NCI-H2227 (cell line): ENCODE results near the gene LGALS9C.
"Not testable (repeated sequence)": the region's sequence is repeated elsewhere in the genome, so short reads cannot be mapped to it uniquely, and the experiment has no call there.

ENCODE experiments used
- DNase-seq: peaks from one replicate; lab custom pipeline; 2025; ENCODE audit not compliant: unreplicated experiment; lab: John Stamatoyannopoulos, UW

Gene LGALS9C

DNA sequence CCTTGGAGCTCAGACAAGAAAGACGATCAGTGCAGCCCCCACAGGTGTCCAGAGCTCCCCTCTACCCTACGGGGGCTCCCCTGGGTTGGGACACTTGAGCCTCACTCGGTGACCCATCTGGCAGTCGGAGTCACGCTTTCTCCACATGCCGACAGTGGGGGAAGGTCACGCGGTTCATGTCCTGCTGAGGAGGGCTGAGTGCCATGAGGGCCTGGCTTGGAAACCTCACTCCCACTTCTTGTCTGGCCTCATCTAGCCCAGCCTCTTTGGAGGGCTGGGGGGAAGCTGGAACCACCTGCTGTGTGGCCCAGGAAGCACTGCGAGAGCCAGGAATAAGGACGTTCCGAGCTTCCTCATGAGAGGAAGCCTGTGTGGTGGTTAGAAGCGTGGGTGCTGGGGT lies 1.8 kb downstream of the LGALS9C start:
- not testable (repeated sequence) for DNase-seq

DNA sequence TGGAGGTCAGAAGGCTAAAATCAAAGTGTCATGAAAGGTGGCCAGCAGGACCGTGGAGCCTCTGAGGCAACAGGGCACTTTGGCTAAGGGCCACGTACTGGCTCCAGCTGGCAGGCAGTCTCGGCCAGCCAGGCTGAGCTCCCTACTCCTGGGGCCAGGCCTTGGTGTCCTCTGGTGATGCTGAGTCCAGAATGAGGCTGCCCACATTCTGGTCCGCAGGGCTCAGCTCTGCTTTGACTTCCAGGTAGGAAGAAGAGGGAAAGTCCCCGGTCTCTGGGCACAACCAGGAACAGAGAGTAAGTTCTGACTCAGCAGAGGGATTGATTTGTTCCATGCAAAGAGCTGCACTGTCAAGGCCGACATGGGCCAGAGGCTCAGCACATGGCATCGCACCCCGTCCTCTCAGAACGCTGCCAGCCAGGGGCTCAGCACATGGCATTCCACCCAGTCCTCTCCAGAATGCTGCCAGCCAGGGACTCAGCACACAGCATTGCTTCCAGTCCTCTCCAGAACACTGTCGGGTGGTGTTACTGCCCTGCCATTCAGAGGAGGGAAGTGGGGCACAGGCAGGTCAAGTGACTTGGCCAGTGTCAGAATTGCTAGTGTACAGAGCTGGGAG lies 2.5 kb downstream of the LGALS9C start:
- DNase-seq, result not testable (repeated sequence)

DNA sequence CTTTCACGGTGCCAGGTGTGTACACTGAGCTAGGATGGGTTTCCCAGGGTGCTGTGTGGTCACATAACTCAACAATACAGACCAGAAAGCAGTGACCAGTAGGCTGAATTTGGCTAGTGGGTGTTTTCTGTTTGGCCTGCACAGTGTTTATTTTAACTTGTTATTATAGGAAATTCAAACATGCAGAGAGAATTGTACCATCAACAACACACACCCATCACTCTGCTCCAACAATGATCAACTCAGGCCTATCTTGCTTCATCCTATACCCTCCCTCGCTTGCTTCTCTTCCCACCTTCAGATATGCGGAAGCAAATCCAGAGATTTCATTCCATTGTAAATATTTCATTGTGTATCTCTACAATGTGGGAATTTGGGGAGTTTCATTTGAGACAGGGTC lies 5.2 kb downstream of the LGALS9C start:
- not testable (repeated sequence) for DNase-seq

DNA sequence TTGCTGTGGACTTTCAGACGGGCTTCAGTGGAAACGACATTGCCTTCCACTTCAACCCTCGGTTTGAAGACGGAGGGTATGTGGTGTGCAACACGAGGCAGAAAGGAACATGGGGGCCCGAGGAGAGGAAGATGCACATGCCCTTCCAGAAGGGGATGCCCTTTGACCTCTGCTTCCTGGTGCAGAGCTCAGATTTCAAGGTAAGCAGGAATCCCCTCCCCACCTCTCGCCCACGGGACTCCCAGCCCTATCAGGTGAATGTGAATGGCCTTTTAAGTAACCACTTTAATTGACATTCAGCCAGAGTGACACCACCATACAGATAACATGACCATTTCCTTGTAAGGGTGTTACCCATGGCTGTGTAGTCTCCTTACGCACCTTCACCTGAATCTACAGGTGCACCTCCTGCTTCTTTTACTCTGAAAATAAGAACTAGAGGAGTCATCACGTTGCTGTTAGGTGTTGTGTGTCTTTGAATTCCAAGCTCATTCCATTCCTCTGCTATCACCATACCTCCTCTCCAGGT lies 9.4 kb downstream of the LGALS9C start:
- DNase-seq, result not testable (repeated sequence)

DNA sequence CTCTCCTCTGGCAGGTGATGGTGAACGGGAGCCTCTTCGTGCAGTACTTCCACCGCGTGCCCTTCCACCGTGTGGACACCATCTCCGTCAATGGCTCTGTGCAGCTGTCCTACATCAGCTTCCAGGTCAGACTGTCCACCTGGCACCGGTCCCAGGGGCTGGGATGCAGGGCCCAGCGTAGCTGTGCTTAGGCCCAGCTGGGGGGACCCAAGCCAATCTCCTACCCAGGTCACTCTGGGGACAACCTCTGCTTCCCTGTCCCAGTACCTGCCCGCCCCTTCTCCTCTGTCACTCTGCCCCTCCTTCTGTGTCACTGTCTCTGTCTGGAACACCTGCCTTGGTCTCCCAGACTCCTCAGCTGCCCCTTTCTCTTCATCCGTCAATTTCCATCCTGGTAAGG lies 11.0 kb downstream of the LGALS9C start:
- not testable (repeated sequence) for DNase-seq

DNA sequence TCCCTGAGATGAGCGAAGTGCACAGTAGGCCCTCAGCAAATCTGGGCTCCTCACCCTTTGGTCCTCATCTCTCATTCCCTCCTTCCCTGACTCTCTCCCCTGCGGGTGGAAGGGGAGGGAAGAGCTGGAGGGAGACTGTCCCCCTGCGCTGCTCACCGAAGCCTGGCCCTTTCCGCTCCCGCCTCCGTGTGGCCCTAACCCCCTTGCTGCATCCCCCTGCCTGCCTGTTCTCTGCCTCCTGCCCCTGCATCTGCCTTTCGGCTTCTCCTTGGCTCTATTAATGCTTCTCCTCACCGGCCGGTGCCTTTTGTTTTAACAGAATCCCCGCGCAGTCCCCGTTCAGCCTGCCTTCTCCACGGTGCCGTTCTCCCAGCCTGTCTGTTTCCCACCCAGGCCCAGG lies 12.0 kb downstream of the LGALS9C start:
- not testable (repeated sequence) for DNase-seq

DNA sequence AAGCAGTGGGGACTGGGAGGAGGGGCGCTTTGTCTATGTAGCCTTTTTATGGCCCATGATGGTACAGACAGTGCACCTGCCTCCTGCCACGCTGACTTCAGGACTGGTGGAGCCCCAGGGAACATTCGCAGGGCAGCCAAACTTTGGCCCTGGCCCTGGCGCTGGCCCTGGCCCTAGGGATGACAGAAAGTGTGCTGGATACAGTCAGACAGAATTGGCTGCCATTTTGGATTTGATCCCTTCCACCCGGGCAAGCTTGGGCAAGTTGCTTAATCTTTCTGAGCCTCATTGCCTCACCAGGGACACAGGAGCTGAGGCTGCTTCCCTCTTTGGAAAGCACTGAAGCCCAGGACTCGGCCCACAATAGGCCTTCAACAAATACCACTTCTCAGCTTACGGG lies 13.4 kb downstream of the LGALS9C start:
- DNase-seq, result not testable (repeated sequence)

DNA sequence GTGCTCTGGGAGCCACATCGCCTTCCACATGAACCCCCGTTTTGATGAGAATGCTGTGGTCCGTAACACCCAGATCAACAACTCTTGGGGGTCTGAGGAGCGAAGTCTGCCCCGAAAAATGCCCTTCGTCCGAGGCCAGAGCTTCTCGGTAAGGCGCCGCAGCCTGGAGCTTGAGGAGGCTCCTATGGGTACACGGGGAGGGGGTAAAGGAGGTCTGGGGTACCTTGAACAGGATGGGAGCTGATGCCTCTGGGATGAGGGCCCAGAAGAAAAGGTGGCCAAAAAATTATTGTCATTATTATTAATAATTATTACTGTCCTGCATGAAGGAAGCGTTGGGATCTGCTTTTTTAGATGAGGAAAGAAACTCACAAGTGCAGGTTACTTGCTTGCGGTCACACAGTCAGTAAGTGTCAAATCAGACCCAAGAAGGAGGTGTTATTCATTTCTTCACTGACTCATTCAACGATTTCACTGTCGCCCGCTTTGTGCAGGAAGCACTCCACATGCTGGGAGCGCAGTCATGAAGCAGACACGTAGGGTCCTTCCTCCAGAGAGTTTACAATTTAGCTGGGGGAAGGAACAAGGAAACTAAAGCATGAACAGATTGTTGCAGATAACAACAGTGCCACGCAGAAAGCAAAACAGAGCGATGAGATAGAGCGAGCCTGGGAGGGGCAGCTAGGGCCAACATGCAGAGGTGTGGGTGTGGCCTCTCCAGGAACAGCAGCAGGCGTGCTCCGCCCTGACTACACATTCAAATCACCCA lies 16.3 kb downstream of the LGALS9C start:
- not testable (repeated sequence) for DNase-seq

DNA sequence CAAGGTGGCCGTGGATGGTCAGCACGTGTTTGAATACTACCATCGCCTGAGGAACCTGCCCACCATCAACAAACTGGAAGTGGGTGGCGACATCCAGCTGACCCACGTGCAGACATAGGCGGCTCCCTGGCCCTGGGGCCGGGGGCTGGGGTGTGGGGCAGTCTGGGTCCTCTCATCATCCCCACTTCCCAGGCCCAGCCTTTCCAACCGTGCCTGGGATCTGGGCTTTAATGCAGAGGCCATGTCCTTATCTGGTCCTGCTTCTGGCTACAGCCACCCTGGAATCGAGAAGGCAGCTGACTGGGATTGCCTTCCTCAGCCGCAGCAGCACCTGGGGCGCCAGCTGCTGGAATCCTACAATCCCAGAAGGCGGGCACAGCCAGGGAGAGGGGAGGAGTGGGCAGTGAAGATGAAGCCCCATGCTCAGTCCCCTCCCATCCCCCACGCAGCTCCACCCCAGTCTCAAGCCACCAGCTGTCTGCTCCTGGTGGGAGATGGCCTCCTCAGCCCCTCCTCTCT lies 17.7 kb downstream of the LGALS9C start:
- not testable (repeated sequence) for DNase-seq

DNA sequence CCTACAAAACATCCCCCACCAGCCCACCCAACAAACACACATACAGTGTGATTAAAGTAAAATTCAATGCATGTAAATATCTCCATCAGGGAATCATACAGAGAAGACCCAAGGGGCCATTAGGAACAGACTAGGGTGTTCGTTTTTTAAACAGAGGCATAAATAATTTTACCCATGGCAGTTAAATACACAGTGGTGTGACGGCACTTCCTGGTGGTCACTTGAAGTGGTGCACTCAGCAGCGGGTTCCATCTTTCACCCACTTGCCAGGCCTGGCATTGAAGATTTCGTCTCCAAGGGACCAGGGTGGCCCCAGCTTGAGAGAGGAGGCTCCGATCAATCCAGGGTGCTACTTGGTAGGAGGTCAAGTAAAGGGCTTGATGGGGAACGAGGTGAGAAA lies 20.5 kb downstream of the LGALS9C start:
- DNase-seq, result not testable (repeated sequence)

DNA sequence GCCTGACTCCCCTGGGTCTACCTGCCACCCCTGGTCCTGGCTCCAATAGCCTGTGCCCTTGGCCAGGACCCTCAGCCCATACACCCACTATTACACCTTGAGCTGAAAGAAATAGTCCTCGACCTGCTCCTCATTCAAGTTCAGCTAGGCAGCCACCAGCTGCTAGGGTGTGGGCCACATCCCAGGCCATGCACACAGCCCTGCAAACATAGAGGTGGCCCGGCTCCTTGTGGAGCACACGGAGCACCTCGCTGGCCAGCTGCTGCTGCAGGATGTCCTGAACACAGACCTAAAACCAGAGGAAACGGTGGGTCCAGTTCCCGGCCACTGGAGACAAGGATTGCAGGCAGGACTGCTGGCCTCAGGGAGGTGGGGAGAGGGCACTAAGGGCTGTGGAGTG lies 22.5 kb downstream of the LGALS9C start:
- not testable (repeated sequence) for DNase-seq

DNA sequence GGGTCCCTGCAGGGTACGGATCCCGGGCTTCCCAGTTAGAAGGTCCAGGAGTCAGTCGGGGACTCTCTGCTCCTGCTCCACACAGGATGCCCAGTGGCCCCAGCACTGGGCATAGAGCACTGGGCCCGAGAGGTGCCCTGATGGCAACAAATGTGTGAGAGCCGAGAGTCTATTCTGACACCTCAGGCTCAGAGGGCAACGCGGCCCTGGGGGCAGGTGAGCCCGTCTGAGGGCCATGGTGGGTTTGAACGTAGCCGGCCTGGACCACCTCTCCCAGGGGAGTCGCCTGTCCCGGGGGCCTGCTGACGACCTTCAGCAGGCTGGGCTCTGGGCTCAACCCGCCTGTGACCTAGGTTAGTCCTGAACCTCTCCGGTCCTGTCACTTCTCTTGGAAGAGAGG lies 23.2 kb downstream of the LGALS9C start:
- DNase-seq, result not testable (repeated sequence)

DNA sequence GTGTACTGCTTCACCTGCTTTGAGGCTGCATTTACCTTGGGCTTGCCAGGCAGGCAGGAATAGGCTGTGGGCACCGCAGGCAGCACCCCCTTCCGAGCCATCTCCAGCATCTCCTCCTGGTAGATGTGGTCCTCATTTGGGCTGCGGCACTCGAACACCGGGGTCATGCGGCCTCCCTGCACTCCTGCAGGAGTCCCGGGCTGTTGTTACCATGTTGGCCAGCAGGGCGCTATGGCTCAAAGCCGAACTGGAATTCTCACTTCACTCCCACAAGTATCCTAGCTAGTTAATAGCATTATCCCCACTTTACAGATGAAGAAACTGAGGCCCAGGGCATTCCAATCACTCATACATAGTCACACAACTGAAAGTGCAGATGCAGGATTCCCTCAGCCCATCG lies 23.7 kb downstream of the LGALS9C start:
- not testable (repeated sequence) for DNase-seq

DNA sequence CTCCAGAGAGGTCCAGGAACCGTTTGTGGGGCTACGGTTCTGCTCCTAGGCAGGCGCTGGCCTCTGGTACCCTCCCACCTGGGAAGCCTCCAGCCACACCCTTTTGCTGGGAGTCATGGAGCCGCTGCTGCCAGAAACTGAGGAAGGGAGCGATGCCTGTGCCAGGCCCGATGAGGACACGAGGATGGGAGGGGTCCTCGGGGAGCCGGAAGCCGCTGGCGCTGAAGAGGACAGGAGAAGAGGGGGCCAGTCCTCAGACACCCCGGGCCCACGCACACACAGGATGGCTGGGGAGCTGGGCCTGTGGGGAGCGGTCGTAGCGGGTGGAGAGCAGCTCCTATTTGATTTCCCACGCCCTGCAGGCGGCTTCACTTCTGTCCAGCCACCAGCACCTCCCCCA lies 24.2 kb downstream of the LGALS9C start:
- DNase-seq, result not testable (repeated sequence)

DNA sequence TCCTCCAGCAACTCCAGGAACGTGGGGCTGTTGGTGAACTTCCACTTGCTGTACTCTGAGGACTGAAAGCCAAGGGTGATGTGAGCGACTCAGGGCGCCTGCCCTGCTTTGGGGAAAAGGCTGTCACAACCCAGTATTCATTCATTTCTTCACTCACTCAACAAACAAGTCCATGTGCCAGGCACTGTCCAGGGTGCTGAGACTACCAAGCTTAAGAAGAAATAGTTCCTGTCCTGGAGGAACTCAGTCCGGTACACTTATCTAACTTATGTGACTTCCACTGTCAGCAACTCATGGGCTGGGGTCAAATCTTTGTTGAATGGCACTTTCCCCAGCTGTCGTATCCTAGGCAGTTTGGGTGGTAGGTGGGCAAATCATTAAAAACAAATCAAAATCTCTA lies 26.6 kb downstream of the LGALS9C start:
- not testable (repeated sequence) for DNase-seq

DNA sequence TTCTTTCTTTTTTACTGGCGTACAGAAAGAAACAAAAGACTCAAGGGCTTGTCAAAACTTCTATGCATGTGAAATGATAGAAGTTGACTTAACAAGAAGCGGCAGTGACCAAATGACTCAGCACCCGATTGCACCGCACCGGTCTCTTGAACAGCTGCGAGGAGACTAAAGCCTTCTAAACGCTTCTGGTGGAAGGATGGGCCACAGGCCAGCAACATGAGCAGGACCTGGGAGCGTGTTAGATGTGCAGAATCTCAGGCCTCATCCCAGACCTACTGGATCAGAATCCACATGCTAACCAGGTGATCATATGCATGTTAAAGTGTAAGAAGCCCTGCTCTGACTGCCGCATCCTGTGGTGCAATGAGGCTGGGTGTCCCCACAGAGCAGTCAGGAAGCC lies 31.1 kb downstream of the LGALS9C start:
- DNase-seq, result not testable (repeated sequence)

DNA sequence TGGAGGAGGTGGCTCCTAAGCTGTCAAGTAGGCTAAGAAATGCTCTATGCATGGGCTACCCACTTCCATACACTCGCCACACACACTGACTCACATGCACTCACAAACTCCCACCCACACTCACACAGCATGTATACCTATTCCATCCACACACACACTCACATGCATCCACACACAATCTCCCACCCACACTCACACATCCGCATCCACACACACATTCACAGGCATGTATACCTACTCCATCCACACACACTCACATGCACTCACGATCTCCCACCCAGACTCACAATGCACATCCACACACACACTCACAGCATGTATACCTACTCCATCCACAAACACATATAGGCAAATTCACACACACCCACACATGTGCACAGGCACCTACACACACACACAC lies 32.1 kb downstream of the LGALS9C start:
- DNase-seq, result not testable (repeated sequence)

DNA sequence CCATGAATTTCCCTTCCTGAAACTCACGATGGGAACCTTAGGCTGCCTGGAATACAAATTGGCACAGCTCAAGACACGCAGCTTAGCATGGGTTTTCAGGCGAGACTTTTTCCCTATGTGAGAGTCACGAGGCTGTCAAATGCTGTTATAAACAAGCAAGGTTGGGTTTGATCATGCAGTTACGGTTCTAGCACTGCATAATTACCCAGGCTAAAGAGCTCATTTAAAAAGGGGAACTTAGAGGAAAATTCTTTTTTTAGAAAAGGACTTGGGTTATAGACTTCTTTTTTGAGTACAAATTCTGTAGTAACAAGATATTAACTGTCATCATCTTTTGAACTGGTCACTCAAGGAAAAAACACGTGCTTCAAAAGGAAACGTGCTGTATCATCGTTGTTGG lies 44.5 kb downstream of the LGALS9C start:
- not testable (repeated sequence) for DNase-seq

DNA sequence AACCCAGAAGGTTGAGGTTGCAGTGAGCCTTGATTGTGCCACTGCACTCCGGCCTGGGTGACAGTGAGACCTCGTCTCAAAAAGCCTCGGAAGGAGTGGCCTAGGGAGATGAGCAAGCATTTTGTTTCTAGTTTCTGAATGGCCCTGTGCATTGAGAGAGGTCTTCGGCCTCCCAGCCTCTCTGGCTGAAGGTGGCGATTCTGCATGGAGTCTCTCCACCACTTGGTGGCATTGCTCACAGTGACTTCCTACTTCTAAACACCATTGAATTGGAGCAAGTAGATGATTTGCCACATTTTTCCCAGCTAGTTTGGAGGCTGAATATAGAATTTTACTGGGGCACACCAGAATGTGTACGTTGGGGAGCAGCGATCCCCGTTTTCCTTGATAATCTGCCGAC lies 48.4 kb downstream of the LGALS9C start:
- DNase-seq, result not testable (repeated sequence)

DNA sequence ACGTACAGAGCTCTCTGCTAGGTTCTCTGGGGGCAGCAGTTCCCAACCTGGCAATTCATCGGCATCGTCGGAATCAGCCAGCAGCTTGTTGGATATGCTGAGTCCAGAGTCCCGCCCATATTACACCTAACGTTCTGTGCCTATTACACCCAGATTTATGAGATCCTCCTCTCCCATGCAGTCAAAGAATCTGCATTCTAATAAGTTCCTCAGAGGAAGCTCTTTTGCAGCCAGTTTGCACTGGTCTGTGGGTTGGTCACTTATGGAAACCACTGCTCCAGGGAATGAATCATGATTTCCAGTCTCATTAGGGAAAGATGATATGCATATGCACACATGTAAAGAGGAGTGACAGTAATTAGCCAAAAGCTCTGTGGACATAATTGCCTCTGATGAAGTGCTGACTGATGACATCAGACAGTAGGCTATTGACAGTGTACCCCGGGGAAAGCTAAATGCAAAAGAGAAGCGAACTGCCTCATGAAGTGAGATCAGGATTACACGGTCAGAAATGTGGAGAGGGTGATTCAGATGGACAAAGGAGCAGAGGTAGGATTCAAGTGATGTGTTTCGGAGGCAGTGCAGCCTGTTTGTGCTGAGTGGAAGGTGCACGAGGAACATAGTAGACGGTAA lies 49.7 kb downstream of the LGALS9C start:
- DNase-seq, result not testable (repeated sequence)

DNA sequence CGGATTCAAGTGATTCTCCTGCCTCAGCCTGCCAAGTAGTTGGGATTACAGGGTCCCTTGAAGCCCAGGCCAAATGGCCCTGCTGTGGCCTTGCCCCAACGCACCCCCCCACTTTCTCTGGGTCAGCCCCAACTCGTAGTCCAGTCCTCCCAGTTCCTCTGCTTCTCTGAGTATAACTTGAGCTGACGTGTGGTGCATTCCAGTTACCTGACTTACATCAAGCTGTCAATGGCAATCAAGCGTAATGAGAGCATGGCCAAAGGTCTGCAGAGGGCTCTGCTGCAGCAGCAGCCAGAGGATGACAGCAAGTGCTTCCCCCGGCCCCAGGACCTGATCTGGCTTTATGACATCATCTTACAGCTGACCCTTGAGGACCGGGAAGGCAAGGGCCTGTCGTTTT lies 50.8 kb downstream of the LGALS9C start:
- DNase-seq, result not testable (repeated sequence)
